HepG2 (cell line): ENCODE results near the gene LASP1.

ENCODE experiments used
- EZH2 ChIP-seq: conservative IDR thresholded peaks from 2 replicates; pipeline ENCODE4 v1.6.1; 2012; ENCODE audit warnings: mild to moderate bottlenecking, low read depth, low read length, moderate library complexity
- HNF4A ChIP-seq: sonication (generic); formaldehyde crosslinking; IDR thresholded peaks from 2 replicates; pipeline ENCODE4 v1.4.0; 2020; ENCODE audit warnings: missing genetic modification reagents
- NR2F1 ChIP-seq, 2 experiments: fragments of 450-650 bp in 1 of 2; formaldehyde crosslinking in 1 of 2; IDR thresholded peaks; 2 replicates each; pipeline versions ENCODE4 v1.5.0 to v1.6.1; 2016 to 2020; ENCODE audit warnings: mild to moderate bottlenecking in 1 of 2, missing compliant biosample characterization in 1 of 2, missing genetic modification reagents in 1 of 2, moderate library complexity in 1 of 2
- RBM39 ChIP-seq: fragments of 200-400 bp; formaldehyde crosslinking; IDR thresholded peaks from one replicate; pipeline ENCODE4 v1.6.1; 2018; ENCODE audit warnings: antibody characterized with exemption, mild to moderate bottlenecking, low read depth, low read length; ENCODE audit not compliant: poor library complexity, severe bottlenecking
- SP140L ChIP-seq: sonication (generic); formaldehyde crosslinking; IDR thresholded peaks from 2 replicates; pipeline ENCODE4 v1.4.0; 2020; ENCODE audit warnings: missing genetic modification reagents, borderline replicate concordance
- XRCC5 ChIP-seq: fragments of 200-400 bp; formaldehyde crosslinking; optimal IDR thresholded peaks from 2 replicates; pipeline ENCODE3; 2017; ENCODE audit warnings: mild to moderate bottlenecking, low read length
- ZNF235 ChIP-seq: sonication (generic); formaldehyde crosslinking; IDR thresholded peaks from 2 replicates; pipeline ENCODE4 v1.8.1; 2023; ENCODE audit warnings: mild to moderate bottlenecking, missing genetic modification reagents, borderline replicate concordance
- TF ChIP-seq, protein P1 (sequence below): sonication (generic); formaldehyde crosslinking; IDR thresholded peaks from 2 replicates; pipeline ENCODE4 v1.5.0; 2020; ENCODE audit warnings: mild to moderate bottlenecking, missing genetic modification reagents, moderate library complexity
- TF ChIP-seq, protein P2 (sequence below): sonication (generic); formaldehyde crosslinking; IDR thresholded peaks from 2 replicates; pipeline ENCODE4 v1.8.1; 2022; ENCODE audit warnings: low read depth, mild to moderate bottlenecking, missing genetic modification reagents
- TF ChIP-seq, protein P3 (sequence below): sonication (generic); formaldehyde crosslinking; IDR thresholded peaks from 2 replicates; pipeline ENCODE4 v1.4.0; 2020; ENCODE audit warnings: missing genetic modification reagents, borderline replicate concordance
- TF ChIP-seq, protein P4 (sequence below): sonication (generic); formaldehyde crosslinking; conservative IDR thresholded peaks from 2 replicates; pipeline ENCODE4 v1.4.0; 2020; ENCODE audit warnings: missing genetic modification reagents
- TF ChIP-seq, protein P5 (sequence below): IDR thresholded peaks from 2 replicates; pipeline ENCODE4 v1.6.1; 2012; ENCODE audit warnings: inconsistent platforms
- TF ChIP-seq, protein P6 (sequence below): sonication (generic); formaldehyde crosslinking; IDR thresholded peaks from 2 replicates; pipeline ENCODE4 v1.4.0; 2020; ENCODE audit warnings: missing genetic modification reagents

DNA sequence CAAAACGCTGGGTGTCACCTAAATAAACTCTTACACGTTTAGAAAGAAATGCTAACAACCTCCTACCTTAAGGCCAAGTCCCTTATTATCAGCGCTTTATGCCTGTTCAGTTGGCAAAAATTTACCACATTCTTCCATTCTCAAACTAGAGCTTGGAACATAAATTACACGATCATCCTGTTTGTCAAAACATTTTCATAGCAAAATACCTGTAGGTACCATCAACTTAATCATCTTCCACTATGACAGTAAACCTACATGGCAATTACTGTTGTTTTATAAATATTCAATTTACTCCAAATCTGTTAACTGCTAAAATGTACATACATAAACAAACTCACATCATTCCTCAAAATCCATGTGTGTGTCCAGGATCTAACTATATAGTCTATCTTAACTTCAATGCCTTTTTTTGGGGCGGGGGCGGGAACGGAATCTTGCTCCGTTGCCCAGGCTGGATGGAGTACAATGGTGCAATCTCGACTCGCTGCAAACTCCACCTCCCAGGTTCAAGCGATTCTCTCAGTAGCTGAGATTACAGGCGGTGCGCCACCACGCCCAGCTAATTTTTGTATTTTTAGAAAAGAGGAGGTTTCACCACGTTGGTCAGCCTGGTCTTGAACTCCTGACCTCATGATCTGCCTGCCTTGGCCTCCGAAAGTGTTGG, 20.8 kb upstream of the LASP1 start:
- TF ChIP-seq NR2F1 (CRISPR knock-in tag; IDR thresholded peaks at IDR 0.05) (no peak), SP140L (no peak), ZNF235 (CRISPR knock-in tag) (no peak), HNF4A (CRISPR knock-in tag) (no peak), EZH2 (no peak), XRCC5 (no peak), RBM39 (no peak)
- TF ChIP-seq, protein P1, sequence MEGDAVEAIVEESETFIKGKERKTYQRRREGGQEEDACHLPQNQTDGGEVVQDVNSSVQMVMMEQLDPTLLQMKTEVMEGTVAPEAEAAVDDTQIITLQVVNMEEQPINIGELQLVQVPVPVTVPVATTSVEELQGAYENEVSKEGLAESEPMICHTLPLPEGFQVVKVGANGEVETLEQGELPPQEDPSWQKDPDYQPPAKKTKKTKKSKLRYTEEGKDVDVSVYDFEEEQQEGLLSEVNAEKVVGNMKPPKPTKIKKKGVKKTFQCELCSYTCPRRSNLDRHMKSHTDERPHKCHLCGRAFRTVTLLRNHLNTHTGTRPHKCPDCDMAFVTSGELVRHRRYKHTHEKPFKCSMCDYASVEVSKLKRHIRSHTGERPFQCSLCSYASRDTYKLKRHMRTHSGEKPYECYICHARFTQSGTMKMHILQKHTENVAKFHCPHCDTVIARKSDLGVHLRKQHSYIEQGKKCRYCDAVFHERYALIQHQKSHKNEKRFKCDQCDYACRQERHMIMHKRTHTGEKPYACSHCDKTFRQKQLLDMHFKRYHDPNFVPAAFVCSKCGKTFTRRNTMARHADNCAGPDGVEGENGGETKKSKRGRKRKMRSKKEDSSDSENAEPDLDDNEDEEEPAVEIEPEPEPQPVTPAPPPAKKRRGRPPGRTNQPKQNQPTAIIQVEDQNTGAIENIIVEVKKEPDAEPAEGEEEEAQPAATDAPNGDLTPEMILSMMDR = no peak
- TF ChIP-seq, protein P2, sequence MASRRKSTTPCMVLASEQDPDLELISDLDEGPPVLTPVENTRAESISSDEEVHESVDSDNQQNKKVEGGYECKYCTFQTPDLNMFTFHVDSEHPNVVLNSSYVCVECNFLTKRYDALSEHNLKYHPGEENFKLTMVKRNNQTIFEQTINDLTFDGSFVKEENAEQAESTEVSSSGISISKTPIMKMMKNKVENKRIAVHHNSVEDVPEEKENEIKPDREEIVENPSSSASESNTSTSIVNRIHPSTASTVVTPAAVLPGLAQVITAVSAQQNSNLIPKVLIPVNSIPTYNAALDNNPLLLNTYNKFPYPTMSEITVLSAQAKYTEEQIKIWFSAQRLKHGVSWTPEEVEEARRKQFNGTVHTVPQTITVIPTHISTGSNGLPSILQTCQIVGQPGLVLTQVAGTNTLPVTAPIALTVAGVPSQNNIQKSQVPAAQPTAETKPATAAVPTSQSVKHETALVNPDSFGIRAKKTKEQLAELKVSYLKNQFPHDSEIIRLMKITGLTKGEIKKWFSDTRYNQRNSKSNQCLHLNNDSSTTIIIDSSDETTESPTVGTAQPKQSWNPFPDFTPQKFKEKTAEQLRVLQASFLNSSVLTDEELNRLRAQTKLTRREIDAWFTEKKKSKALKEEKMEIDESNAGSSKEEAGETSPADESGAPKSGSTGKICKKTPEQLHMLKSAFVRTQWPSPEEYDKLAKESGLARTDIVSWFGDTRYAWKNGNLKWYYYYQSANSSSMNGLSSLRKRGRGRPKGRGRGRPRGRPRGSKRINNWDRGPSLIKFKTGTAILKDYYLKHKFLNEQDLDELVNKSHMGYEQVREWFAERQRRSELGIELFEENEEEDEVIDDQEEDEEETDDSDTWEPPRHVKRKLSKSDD (CRISPR knock-in tag) = no peak
- TF ChIP-seq, protein P3, sequence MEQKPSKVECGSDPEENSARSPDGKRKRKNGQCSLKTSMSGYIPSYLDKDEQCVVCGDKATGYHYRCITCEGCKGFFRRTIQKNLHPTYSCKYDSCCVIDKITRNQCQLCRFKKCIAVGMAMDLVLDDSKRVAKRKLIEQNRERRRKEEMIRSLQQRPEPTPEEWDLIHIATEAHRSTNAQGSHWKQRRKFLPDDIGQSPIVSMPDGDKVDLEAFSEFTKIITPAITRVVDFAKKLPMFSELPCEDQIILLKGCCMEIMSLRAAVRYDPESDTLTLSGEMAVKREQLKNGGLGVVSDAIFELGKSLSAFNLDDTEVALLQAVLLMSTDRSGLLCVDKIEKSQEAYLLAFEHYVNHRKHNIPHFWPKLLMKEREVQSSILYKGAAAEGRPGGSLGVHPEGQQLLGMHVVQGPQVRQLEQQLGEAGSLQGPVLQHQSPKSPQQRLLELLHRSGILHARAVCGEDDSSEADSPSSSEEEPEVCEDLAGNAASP (CRISPR knock-in tag) = no peak
- TF ChIP-seq, protein P4, sequence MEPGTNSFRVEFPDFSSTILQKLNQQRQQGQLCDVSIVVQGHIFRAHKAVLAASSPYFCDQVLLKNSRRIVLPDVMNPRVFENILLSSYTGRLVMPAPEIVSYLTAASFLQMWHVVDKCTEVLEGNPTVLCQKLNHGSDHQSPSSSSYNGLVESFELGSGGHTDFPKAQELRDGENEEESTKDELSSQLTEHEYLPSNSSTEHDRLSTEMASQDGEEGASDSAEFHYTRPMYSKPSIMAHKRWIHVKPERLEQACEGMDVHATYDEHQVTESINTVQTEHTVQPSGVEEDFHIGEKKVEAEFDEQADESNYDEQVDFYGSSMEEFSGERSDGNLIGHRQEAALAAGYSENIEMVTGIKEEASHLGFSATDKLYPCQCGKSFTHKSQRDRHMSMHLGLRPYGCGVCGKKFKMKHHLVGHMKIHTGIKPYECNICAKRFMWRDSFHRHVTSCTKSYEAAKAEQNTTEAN (CRISPR knock-in tag) = no peak
- TF ChIP-seq, protein P5, sequence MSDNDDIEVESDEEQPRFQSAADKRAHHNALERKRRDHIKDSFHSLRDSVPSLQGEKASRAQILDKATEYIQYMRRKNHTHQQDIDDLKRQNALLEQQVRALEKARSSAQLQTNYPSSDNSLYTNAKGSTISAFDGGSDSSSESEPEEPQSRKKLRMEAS = no peak
- TF ChIP-seq, protein P6, sequence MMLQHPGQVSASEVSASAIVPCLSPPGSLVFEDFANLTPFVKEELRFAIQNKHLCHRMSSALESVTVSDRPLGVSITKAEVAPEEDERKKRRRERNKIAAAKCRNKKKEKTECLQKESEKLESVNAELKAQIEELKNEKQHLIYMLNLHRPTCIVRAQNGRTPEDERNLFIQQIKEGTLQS (CRISPR knock-in tag) = no peak
